HG03039 (cell line): Measurements from ENCODE around the gene ENO1.
A peak's percentile ranks its signal among the peaks of the same experiment; 100 is the strongest.
"Not testable (repeated sequence)": the region's sequence is repeated elsewhere in the genome, so short reads cannot be mapped to it uniquely, and the experiment has no call there.

ENCODE experiments used
- ATAC-seq: cut with Tn5 transposase; IDR thresholded peaks from one replicate; pipeline ENCODE4 v1.9.1; 2021; ENCODE audit warnings: mild to moderate bottlenecking, moderate library complexity; ENCODE audit not compliant: unreplicated experiment

ENO1 gene

GRCh38 chr1:8897505-8897904 is 19.0 kb upstream of the ENO1 start:
- ATAC-seq, result not testable (repeated sequence)

- not testable (repeated sequence) for ATAC-seq
These were observed 18.3 kb upstream of the ENO1 start for GRCh38 chr1:8896775-8897174.

- ATAC-seq, result no peak
These were observed 13.5 kb upstream of the ENO1 start for GRCh38 chr1:8892026-8892425.

DNA sequence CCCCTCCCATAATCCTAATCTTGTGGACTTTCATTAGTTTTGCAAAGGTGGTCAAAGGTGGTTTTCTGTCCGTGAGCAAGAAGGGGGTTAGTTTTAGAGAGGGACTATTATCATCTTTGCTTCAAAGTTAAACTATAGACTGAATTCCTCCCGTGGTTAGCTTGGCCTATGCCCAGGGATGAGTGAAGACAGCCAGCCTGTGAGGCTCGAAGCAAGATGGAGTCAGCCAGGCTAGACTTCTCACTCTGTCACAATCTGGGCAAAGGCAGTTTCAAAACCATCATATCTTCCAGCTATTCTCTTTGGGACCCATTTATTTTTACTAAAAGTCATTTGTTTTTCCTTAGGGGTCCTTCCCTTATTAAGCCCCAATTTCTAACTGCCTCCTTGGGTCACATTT is 12.9 kb upstream of the ENO1 start:
- no peak for ATAC-seq

DNA sequence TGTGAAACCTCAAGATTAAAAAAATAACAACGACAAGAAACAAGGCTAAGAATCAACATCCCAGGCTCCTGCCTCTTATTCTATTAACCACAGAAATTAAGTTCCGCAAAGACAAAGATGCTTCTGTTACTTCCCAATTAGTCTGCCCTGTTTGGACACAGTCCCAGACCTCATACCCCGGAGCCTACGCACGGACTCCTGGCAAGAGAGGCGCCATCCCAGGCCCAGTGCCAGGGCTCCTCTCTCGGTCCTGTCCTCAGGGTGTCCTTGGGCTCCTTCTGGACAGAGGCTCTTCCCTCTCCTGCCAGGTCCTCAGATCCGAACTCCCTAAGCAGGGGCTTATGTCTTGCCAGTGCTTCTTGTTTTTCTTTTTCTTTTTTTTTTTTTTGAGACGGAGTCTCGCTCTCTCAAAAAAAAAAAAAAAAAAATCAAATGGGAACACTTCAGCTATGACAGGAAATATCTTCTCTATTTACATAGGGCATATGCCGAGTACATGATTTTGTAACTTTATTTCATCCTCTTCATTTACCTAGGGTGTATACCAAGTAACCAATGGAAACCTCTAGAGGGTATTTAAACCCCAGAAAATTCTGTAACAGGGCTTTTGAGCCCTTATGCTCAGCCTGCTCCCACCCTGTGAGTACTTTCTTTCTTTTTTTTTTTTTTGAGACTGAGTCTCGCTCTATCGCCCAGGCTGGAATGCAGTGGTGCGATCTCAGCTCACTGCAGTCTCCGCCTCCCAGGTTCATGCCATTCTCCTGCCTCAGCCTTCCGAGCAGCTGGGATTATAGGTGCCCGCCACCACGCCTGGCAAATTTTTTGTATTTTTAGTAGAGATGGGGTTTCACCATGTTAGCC is 11.7 kb upstream of the ENO1 start:
- ATAC-seq, result no peak

DNA sequence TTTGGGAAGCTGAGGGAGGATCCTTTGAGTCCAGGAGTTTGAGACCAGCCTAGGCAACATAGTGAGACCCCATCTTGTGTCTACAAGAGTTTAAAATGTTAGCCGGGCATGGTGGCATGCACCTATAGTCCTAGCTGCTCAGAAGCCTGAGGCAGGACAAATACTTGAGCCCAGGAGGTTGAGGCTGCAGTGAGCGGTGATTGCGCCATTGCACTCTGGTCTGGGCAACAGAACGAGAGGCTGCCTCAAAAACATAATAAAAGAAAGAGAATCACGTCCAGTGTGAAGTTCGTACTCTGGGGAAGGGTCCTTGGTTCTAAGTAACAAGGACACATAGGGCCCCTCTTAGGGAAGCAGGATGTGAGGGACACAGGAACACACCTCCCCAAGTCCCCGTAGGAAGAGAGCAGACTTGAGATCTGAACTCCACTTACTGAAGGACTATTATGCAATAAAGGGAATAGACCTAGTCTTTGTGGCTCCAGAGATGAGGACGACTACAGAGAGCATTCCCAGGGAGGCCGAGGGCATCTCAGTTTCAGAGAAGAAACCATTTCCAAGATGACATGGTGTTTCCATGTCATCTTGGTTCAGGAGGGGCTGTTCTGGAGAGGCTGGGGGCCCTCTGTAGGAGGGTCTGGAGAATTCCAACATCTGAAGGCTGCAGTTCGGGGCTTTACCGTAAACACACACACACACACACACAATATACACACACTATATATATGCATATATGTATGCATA is 10.8 kb upstream of the ENO1 start:
- ATAC-seq, result no peak

DNA sequence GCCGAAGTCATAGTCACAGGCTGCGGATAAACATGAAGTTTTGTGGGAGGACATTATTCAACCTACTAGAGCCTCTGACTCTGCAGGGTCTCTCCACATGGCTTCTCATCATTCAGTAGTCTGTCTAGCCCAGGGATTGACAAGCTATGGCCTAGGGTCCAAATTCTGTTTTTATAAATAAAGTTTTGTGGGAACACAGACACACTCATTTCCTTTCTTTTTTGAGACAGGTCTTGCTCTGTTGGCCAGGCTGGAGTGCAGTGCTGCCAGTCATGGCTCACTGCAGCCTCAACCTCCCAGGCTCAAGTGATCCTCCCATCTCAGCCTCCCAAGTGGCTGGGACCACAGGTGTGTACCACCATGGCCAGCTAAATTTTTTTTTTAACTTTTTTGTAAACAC is 8.1 kb upstream of the ENO1 start:
- no peak for ATAC-seq

GRCh38 chr1:8886031-8886524 is 7.6 kb upstream of the ENO1 start:
- ATAC-seq, result not testable (repeated sequence)

GRCh38 chr1:8884105-8884504 is 5.6 kb upstream of the ENO1 start:
- ATAC-seq, result not testable (repeated sequence)

DNA sequence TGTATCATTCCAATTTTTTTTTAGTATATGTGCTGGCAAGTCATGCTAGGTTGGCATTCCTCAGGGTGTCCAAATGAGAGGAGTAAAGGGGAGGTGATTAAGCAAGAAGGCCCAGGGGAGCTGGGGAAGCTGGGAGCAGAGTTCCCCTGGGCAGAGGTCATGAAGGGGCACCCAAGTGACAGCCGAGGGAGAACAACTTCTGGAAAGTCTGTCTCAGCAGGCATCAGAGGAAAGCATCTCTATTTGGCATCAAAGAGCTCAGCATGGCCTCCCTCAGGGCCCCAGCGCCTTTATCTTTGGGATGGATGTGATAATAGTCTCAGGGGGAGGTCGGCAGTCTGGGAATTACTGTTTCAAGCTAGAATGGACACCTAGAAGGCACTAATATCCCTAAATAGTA is 5.0 kb upstream of the ENO1 start:
- no peak for ATAC-seq

GRCh38 chr1:8879922-8880676 is 1.6 kb upstream of the ENO1 start:
- no peak for ATAC-seq

DNA sequence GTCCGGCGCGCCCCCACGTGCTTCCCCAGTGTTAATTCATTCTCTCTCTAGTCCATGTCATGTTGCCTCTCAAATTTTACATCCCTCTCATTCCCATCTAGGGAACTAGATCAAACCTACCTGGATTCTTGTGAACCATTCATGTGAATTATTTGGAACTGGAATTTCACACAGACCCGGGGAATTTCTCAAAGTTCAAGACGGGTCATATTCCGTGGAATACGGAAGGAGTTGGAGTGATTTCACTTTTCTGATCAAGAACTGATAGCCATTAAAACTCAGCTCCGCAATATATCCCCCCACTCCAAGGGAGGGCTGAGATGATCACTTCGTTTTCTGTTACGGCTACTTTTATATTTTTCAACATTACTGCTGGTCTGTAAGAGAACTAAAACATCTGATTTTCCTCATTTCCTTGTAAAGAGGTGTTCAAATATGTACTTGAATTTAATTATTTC is 1.0 kb upstream of the ENO1 start:
- ATAC-seq, result no peak

- peak; percentile 72 for ATAC-seq
These were observed 395 bp upstream of the ENO1 start for GRCh38 chr1:8878698-8879463.

- ATAC-seq, result no peak
These were observed 2.4 kb downstream of the ENO1 start for GRCh38 chr1:8876087-8876486.

DNA sequence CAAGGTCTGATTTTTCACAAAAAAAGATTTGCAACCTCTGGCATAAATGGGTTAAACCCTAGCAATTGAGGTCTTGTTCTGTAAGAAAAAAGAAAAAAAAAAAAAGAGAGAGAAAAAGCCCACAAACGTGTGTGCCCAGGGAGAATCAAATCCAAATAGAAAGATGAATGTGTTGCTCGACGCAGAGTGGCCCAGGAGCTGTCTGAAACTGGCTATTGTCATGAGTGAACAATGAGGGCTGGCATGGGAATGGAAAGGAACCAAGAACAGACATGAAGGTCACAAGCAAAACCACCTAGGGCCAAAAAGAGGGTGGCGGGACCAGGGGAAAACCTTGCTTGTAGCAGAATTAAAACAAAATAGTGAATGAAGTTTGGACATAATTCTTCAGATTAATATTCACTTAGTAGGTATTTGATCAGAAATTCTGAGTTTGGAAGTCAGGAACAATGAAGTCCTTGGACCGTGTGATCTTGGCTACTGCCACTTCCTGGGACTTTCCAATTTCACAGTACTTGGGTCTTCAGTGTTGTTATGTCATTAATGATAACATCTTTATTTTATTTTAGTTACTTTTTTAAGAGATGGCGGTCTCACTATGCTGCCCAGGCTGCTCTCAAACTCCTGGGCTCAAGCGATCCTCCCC is 3.1 kb downstream of the ENO1 start:
- ATAC-seq, result no peak

- no peak for ATAC-seq
These were observed 4.0 kb downstream of the ENO1 start for GRCh38 chr1:8874230-8875201.

DNA sequence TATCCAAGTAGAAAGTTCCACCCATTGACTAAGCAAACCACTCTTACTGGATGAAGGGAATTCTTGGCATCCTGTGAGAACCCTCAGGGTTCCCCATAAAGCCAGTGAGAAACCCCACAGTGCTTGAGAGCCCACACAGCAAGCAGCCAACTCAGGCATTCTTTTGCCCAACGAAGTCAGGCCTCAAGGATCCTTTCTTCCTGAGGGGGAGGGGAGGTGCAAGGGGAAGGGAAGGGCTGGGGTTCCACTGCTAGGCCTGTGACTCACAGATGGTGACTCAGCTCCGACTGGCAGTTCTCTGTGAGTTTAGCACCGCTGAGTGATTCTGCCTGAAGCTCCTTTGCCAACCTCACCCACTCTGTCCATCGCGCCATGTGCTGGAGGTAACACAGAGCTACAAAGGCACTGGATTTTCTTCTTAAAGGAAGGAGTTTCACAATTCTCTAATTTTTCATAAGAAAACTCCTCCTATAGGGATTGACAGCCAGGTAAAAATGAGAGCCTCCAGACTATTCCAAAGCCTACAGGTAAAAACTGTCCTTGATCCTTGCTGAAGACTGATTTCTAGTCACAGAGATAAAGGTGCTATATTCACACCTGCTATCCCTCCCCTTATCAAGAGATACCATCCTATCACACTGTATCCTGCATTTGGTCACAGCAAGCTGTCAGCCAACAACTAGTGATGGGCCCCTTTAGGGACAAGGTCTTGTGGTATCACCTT is 4.8 kb downstream of the ENO1 start:
- ATAC-seq, result no peak

DNA sequence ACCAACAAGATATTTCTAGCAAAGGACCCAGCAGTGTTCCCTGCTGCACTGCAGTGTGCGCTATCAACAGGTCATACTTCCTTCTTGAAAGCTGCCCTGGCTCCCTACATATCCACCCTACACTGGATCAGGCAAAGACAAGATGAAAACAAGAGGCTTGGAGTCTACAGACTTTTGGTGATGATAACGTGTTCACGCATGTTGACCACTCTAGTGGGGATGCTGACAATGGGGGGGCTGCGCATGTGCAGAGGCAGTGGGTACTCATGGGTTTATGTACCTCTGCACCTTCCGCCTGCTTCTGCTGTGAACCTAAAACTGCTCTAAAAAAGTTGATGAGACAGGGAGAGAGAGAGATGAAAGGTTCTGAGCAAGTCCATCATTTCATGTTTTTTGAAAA is 5.5 kb downstream of the ENO1 start:
- ATAC-seq, result no peak
